Iris pigment epithelial cell (primary cell): ENCODE data around the gene NFIC.
A peak's percentile ranks its signal among the peaks of the same experiment; 100 is the strongest.
"Not testable (repeated sequence)": the region's sequence is repeated elsewhere in the genome, so short reads cannot be mapped to it uniquely, and the experiment has no call there.

Experiments used
- DNase-seq: peaks from one replicate; pipeline ENCODE4 v3.0.0-alpha.2; 2011; ENCODE audit warnings: low read depth

The NFIC gene

GRCh38 chr19:3452942-3453214 is 86.5 kb downstream of the NFIC start:
- DNase-seq: not testable (repeated sequence)

GRCh38 chr19:3453840-3454239 is 87.5 kb downstream of the NFIC start:
- DNase-seq: no peak

GRCh38 chr19:3454656-3455392 is 88.4 kb downstream of the NFIC start:
- no peak for DNase-seq

GRCh38 chr19:3455393-3455955 is 89.1 kb downstream of the NFIC start:
- DNase-seq: no peak

GRCh38 chr19:3455960-3456601 is 89.7 kb downstream of the NFIC start:
- DNase-seq: no peak

- DNase-seq: no peak
Measured at GRCh38 chr19:3456925-3457527, 90.6 kb downstream of the NFIC start.

GRCh38 chr19:3457528-3458228 is 91.3 kb downstream of the NFIC start:
- DNase-seq: no peak

GRCh38 chr19:3458229-3459088 is 92.1 kb downstream of the NFIC start:
- peak; percentile 31 for DNase-seq

GRCh38 chr19:3459089-3459881 is 92.9 kb downstream of the NFIC start:
- DNase-seq: peak; percentile 96

GRCh38 chr19:3459965-3460582 is 93.7 kb downstream of the NFIC start:
- DNase-seq: no peak

- no peak for DNase-seq
Measured at GRCh38 chr19:3462991-3463713, 96.8 kb downstream of the NFIC start.

- no peak for DNase-seq
Measured at GRCh38 chr19:3463714-3464586, 97.6 kb downstream of the NFIC start.

- no peak for DNase-seq
Measured at GRCh38 chr19:3464587-3465235, 98.3 kb downstream of the NFIC start.

GRCh38 chr19:3465552-3465951 is 99.2 kb downstream of the NFIC start:
- DNase-seq: no peak

- DNase-seq: no peak
Measured at GRCh38 chr19:3466635-3467034, 100.3 kb downstream of the NFIC start.

- no peak for DNase-seq
Measured at GRCh38 chr19:3467437-3468198, 101.2 kb downstream of the NFIC start.

GRCh38 chr19:3468211-3468610 is 101.8 kb downstream of the NFIC start:
- no peak for DNase-seq
